A549 (cell line): Measurements from ENCODE around the gene SPATA16.

Experiments
- CTCF ChIP-seq: fragments of >200 bp; sonication (Bioruptor Twin); formaldehyde crosslinking; IDR thresholded peaks from 3 replicates; pipeline ENCODE4 v1.5.1; 2016
- JUN ChIP-seq, 2 experiments: fragments of >200 bp; sonication (Bioruptor Twin); formaldehyde crosslinking; IDR thresholded peaks; 2 replicates in 1 of 2; 3 replicates in 1 of 2; pipeline ENCODE4 v1.6.1; 2016 to 2017
- RFX5 ChIP-seq: fragments of 450-650 bp; IDR thresholded peaks from 2 replicates; pipeline ENCODE4 v1.7.1; 2014; ENCODE audit warnings: antibody characterized with exemption, mild to moderate bottlenecking, moderate library complexity

- no peak for TF ChIP-seq JUN (IDR thresholded peaks at IDR 0.05)
- TF ChIP-seq CTCF, result no peak
- no peak for TF ChIP-seq RFX5
Observed at GRCh38 chr3:173135059-173135458, 6.0 kb downstream of the SPATA16 start.
